Measurements from ENCODE around the gene AQP5. TPM values are rescaled to one million over a fixed set of nuclear protein-coding genes. Genes with fewer than 3 reads are reported as not detected.

The AQP5 gene
- total RNA-seq, 1 donor from 2014 or later = 1.2 TPM

DNA sequence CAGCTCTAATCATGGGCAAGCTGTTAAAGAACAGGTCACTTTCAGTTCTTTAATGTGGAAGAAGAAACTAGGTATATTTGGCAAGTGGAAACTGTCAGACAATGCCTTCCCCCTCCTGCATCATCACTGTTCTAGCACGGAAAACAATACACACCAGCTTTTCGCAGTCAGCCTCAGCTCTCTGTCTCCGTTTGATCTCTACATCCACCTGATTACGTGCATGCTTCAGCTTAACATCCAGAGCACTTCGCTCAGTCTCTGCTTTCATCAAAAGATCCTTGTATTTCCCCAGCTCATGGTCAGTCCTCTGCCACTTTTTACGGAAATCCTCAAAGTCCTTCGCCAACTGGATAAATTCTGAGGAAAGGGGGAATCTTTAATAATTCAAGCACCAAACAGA is 44.6 kb downstream of the AQP5 start:
- no peak for DNase-seq (ENCODE audit: low spot score in 2 of 2)
- no peak for FAIRE-seq

DNA sequence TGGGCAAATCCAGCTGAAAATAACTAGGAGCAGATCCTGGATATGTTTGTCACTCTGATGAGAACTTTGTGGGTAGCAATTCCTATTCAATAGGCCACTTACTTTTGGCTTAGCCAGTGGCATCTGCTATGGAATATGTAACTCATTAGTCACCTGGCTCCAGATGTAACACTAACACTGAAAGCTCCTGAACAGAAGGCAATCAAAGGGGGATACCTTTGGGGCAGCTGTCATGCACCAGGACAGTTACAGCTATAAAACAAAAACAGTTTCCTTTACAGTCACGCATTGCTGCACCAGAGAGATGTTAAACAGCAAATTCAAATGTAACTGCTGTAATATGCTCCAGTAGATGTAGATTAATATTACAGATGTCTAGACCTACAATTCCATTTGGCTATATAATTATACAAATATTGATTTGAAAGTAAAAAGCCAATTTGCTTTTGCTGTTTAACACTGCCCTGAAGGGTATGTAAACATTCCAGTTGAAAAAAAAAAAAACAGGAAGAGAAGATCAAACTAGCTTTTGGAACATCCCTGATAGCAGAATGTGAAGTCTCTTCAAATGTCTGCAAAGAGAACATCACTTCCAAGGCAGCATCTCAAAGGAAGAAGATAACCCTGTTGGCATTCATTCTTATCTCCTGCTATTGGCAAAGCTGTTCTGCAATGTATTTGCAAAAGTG is 45.2 kb downstream of the AQP5 start:
- no peak for FAIRE-seq
- no peak for DNase-seq (ENCODE audit: low spot score in 2 of 2)

DNA sequence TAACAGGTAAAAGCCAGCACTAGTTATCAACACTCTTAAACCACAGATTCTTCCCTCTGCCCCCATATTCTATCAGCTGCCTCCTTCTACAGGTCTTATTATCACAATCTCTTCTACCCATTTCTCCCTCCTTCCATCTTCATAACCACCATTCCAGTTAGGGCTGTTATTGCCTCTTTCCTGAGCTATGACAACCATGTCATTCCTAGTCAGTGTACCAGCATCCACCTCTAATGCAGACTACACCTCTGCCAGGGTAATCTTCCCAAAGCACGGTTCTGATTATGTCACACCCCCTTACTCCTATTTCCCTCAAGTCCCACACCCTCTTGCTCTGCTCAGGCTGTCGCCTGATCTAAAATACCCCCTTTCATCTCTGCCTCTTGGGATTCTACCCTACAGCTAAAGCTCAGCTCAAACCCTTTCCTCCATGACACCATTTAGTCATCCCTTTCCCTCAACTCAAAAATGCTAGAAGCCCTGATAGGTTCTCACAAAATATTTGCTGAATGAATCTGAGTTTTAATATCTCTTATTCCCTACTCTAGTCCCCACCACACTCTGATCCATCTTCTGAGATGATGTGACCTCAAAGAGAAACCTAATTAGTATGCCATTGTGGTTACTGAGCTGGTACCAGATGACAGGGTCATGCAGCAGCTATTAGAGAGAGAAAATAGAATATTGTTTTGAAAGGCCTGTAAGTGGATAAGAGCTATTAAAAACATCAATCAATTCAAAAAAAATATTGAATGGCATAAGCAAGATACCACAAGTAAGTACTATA is 51.9 kb downstream of the AQP5 start:
- DNase-seq (ENCODE audit: low spot score in 2 of 2) = no peak

DNA sequence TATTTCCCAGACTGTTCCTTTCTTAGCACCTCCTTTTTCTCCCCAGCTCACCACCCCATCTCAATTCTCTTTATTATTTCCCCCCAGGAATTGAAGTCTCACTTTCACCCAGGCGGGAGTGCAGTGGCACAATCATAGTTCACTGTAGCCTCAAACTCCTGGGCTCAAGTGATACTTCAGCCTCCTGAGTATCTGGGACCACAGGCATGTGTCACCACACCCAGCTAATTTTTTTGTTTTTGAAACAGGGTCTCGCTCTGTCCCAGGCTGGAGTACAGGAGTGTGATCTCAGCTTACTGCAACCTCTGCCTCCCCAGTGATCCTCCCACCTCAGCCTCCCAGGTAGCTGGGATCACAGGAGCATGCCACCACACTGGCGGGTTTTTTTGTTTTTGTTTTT is 52.7 kb downstream of the AQP5 start:
- DNase-seq (ENCODE audit: low spot score in 2 of 2) (no peak), FAIRE-seq (no peak)

More for the DNA sequence above, 51.9 kb downstream of the AQP5 start:
- FAIRE-seq = no peak

Other genes starting within 250 kb of the AQP5 start
- gene TMBIM6, start 220.3 kb upstream of the AQP5 start, total RNA-seq = 284 TPM
- gene NCKAP5L, start 133.5 kb upstream of the AQP5 start, total RNA-seq = 7.3 TPM
- 6.9 TPM for gene BCDIN3D, start 118.8 kb upstream of the AQP5 start, total RNA-seq
- gene FAIM2, start 58.0 kb upstream of the AQP5 start, total RNA-seq = 17.9 TPM
- not detected for gene AQP2, start 11.1 kb upstream of the AQP5 start, total RNA-seq
- not detected for gene AQP6, start 11.1 kb downstream of the AQP5 start, total RNA-seq
- 26.5 TPM for gene RACGAP1, start 63.6 kb downstream of the AQP5 start, total RNA-seq
- 15.5 TPM for gene ASIC1, start 95.7 kb downstream of the AQP5 start, total RNA-seq
- 35.1 TPM for gene SMARCD1, start 123.5 kb downstream of the AQP5 start, total RNA-seq
- gene GPD1, start 142.1 kb downstream of the AQP5 start, total RNA-seq = 9.4 TPM
- 11.0 TPM for gene COX14, start 150.4 kb downstream of the AQP5 start, total RNA-seq
- gene CERS5, start 205.5 kb downstream of the AQP5 start, total RNA-seq = 104 TPM

All from frontal cortex (tissue), 4 donors.